Subcutaneous adipose tissue (tissue), 4 donors: Measurements from ENCODE around the gene CTTNBP2NL. TPM values are rescaled to one million over a fixed set of nuclear protein-coding genes. Genes with fewer than 3 reads are reported as not detected.

Source experiments
- total RNA-seq, 4 donors: library from RNA; depleted of rRNA; stranded (reverse); fragments of >200 nt; gene quantifications; one replicate each; pipeline ENCODE4 v1.1.0, GENCODE V29; 2016
- TF ChIP-seq, protein P1 (sequence below): fragments of 450-650 bp; IDR thresholded peaks from one replicate; pipeline ENCODE4 v1.5.1; 2016; ENCODE audit warnings: low read depth, mild to moderate bottlenecking, control low read depth, antibody characterized with exemption, moderate library complexity

CTTNBP2NL gene
- total RNA-seq, 4 donors from 2014 or later = 27.1 to 72.7 (median 31.6) TPM

DNA sequence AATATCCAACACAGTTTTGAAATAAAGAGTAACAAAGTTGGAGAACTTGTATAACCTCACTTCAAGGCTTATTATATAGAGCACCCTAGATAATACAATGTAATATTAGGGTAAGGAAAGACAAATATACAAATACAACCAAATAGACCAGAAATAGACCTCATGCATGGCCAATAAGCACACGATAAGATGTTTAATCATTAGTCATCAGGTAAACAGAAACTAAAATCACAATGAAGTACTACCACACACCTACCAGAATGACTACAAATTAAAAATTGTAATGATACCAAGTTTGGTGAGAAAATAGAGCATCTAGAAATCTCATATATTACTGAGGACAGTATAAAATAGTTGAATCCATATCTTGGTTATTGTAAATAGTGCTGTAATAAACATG, 20.3 kb upstream of the CTTNBP2NL start:
- TF ChIP-seq, protein P1, sequence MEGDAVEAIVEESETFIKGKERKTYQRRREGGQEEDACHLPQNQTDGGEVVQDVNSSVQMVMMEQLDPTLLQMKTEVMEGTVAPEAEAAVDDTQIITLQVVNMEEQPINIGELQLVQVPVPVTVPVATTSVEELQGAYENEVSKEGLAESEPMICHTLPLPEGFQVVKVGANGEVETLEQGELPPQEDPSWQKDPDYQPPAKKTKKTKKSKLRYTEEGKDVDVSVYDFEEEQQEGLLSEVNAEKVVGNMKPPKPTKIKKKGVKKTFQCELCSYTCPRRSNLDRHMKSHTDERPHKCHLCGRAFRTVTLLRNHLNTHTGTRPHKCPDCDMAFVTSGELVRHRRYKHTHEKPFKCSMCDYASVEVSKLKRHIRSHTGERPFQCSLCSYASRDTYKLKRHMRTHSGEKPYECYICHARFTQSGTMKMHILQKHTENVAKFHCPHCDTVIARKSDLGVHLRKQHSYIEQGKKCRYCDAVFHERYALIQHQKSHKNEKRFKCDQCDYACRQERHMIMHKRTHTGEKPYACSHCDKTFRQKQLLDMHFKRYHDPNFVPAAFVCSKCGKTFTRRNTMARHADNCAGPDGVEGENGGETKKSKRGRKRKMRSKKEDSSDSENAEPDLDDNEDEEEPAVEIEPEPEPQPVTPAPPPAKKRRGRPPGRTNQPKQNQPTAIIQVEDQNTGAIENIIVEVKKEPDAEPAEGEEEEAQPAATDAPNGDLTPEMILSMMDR = no peak

DNA sequence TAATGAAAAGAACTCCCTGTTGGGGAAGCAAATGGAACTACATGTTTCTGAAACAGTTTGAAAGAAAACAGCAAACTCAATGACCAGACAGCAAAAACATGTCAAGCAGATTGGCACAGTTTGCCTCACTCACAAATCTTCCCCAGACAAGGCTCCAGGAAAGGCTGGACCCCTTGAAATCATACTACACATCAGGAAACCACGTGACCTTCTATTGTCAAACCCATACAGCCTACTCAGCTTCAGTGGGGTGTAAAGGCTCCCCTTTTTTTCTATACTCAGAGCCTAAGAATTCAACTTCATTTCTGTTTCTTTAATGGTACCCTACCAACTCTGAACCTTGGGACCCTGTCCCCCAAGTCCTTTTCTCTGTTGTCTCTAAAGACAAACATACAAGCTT, 15.7 kb upstream of the CTTNBP2NL start:
- TF ChIP-seq, protein P1 = no peak

GRCh38 chr1:112381324-112382076, 14.5 kb upstream of the CTTNBP2NL start:
- TF ChIP-seq, protein P1 = no peak

GRCh38 chr1:112383759-112384370, 12.1 kb upstream of the CTTNBP2NL start:
- TF ChIP-seq, protein P1 = no peak

DNA sequence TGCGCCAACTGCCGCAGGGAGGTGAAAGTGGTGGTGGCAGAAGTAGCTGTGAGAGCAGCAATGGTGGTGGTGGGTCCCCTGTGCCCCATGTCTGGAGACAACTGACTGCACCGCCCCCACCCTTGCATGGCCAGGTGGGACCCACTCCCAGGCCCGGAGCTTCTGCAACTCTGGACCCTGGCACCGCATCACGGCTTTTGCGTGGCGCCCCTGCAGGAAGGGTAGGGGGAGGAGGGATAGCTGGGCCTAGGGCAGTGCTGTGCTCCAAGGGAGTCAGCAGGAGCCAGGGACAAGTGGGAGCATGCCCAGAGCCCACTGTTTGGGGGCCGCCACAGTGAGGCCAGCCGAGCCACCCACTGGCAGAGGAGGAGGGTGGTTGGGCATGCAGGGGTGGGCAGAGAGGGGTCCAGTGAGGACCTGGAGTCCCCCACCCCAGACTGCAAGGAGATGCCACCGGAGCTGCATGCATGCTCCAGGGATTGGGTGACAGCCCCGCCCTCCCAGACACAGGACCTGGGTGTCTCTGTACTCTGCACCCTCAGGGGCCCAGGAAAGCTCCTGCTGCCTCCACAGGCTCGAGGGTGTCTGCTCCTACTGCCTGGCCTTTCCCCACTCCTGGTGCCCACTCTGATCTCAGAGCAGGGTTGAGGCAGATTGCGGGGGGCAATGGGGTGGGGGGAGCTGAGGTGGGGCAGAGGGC, 9.8 kb upstream of the CTTNBP2NL start:
- TF ChIP-seq, protein P1 = no peak

- TF ChIP-seq, protein P1 = no peak
These were observed 9.2 kb upstream of the CTTNBP2NL start for GRCh38 chr1:112386731-112387346.

DNA sequence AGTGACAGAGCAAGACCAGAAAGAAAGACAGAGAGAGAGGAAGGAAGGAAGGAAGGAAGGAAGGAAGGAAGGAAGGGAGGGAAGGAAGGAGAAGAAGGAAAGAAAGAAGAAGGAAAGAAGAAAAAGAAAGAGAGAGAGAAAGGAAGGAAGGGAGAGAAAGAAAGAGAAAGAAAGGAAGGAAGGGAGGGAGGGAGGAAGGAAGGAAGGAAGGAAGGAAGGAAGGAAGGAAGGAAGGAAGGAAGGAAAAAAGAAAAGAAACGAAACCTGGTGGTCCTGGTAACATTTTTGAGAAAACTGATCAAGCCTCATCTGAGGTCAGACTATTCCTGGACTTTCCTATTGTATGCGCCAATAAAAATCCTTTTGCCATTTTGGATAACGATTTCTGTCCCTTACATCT, 8.2 kb upstream of the CTTNBP2NL start:
- TF ChIP-seq, protein P1 = no peak
